K562 (cell line): ENCODE data around the gene LGR6. TPM values are rescaled to one million over a fixed set of nuclear protein-coding genes. Genes with fewer than 3 reads are reported as not detected.
A peak's percentile ranks its signal among the peaks of the same experiment; 100 is the strongest.

Experiments
- ATAC-seq: fragments of 200-7000 bp; cut with Tn5 transposase; 3 replicates; pipeline ENCODE4 v1.9.1; 2020; ENCODE audit warnings: moderate library complexity
- BruUV-seq: library from RNA; stranded (reverse); fragments of 400-500 nt; replicated peaks from 2 replicates; lab custom pipeline; 2021; lab: Mats Ljungman, UMichigan
- CTCF ChIA-PET: fragments of 300-600 bp; formaldehyde crosslinking; extraction: SDS; loops from one replicate; lab custom pipeline; 2021; ENCODE audit warnings: low intra/inter-chr PET ratio; lab: Yijun Ruan, JAX
- POLR2A ChIA-PET: fragments of 300-600, 350-650 bp; sonication (Branson Sonifier 250); formaldehyde crosslinking; extraction: SDS; loops from one replicate; lab custom pipeline; 2021; ENCODE audit warnings: antibody characterized with exemption, inconsistent platforms; lab: Yijun Ruan, JAX
- DNase-seq, 4 experiments: peaks; one replicate each; pipeline versions ENCODE4 v3.0.0 to v3.0.0-alpha.2; 2011 to 2018; ENCODE audit warnings: low spot score in 3 of 4, mixed read lengths in 3 of 4; ENCODE audit errors: extremely low read depth in 1 of 4
- FAIRE-seq: peaks from 2 replicates; lab custom pipeline; 2011; peaks lifted over from hg19 to GRCh38; lab: Jason Lieb, UNC
- H2AFZ ChIP-seq: 2 replicates; pipeline ENCODE4 v1.6.0; 2011; ENCODE audit warnings: low read depth, low read length, control low read depth, inconsistent platforms
- H3K27ac ChIP-seq: fragments of 200-600 bp; 3 replicates; pipeline ENCODE4 v1.8.0; 2011; ENCODE audit warnings: low read depth, mild to moderate bottlenecking, control low read depth, inconsistent platforms, low read length, moderate library complexity, mixed read lengths; ENCODE audit errors: extremely low read depth
- H3K27me3 ChIP-seq, 2 experiments: fragments of 300-600 bp in 1 of 2; 2 replicates in 1 of 2; 3 replicates in 1 of 2; pipeline versions ENCODE4 v1.6.0 to v1.8.0; 2011; ENCODE audit warnings: inconsistent platforms in 2 of 2, low read length in 2 of 2, mild to moderate bottlenecking in 1 of 2, mixed read lengths in 1 of 2, moderate library complexity in 1 of 2; ENCODE audit not compliant: control insufficient read depth in 2 of 2, insufficient read depth in 2 of 2
- H3K36me3 ChIP-seq: fragments of 300-600 bp; 3 replicates; pipeline ENCODE4 v1.8.0; 2011; ENCODE audit warnings: mild to moderate bottlenecking, low read length, inconsistent platforms; ENCODE audit not compliant: control insufficient read depth, insufficient read depth
- H3K4me1 ChIP-seq, 2 experiments: fragments of 200-600 bp in 1 of 2; replicated peaks in 1 of 2; 2 replicates in 1 of 2; 3 replicates in 1 of 2; pipeline versions ENCODE4 v1.5.1 to v1.8.0; 2011; ENCODE audit warnings: inconsistent platforms in 2 of 2, low read length in 2 of 2, mild to moderate bottlenecking in 1 of 2, mixed read lengths in 1 of 2, moderate library complexity in 1 of 2; ENCODE audit not compliant: control insufficient read depth in 2 of 2, insufficient read depth in 2 of 2
- H3K4me2 ChIP-seq: 2 replicates; pipeline ENCODE4 v1.6.1; 2011; ENCODE audit warnings: low read length, control low read depth, inconsistent platforms, mixed read lengths; ENCODE audit not compliant: insufficient read depth
- H3K4me3 ChIP-seq: fragments of 200-600 bp; sonication (generic), shearing (Covaris generic); 2 replicates; pipeline ENCODE4 v1.5.1; 2016; ENCODE audit warnings: control low read depth, inconsistent platforms
- H3K79me2 ChIP-seq: fragments of 200-600 bp; 3 replicates; pipeline ENCODE4 v1.8.0; 2011; ENCODE audit warnings: low read length, inconsistent platforms; ENCODE audit not compliant: control insufficient read depth, insufficient read depth
- H3K9ac ChIP-seq, 2 experiments: 2 replicates each; pipeline versions ENCODE4 v1.6.0 to v1.6.1; 2011; ENCODE audit warnings: low read depth in 2 of 2, low read length in 2 of 2, control low read depth in 1 of 2, inconsistent platforms in 1 of 2, mild to moderate bottlenecking in 1 of 2, mixed read lengths in 1 of 2; ENCODE audit not compliant: insufficient read depth in 1 of 2
- H3K9me1 ChIP-seq: one replicate; pipeline ENCODE4 v1.6.0; 2011; ENCODE audit warnings: inconsistent platforms, mild to moderate bottlenecking, low read length, moderate library complexity; ENCODE audit not compliant: control insufficient read depth, insufficient read depth
- H3K9me3 ChIP-seq: replicated peaks from 2 replicates; pipeline ENCODE4 v1.5.1; 2011; ENCODE audit warnings: low read depth, low read length, inconsistent platforms; ENCODE audit not compliant: control insufficient read depth, insufficient read depth
- H4K20me1 ChIP-seq: replicated peaks from 2 replicates; pipeline ENCODE4 v1.6.1; 2011; ENCODE audit warnings: low read length, inconsistent platforms, mixed read lengths; ENCODE audit not compliant: control insufficient read depth, insufficient read depth
- CAMTA2 ChIP-seq: fragments of 250-450 bp; sonication (Bioruptor Pico); conservative IDR thresholded peaks from 2 replicates; pipeline ENCODE4 v1.5.1; 2022
- DIDO1 ChIP-seq: fragments of 450-650 bp; IDR thresholded peaks from 2 replicates; pipeline ENCODE4 v1.6.1; 2016; ENCODE audit warnings: low read depth, missing biosample characterization, missing genetic modification characterization
- E2F1 ChIP-seq: sonication (generic); formaldehyde crosslinking; IDR thresholded peaks from 2 replicates; pipeline ENCODE4 v1.8.1; 2023; ENCODE audit warnings: mild to moderate bottlenecking, missing genetic modification reagents, moderate library complexity
- ETV5 ChIP-seq: sonication (generic); formaldehyde crosslinking; IDR thresholded peaks from 2 replicates; pipeline ENCODE4 v1.4.0; 2020; ENCODE audit warnings: low read depth, mild to moderate bottlenecking, missing genetic modification reagents
- LCOR ChIP-seq: sonication (generic); formaldehyde crosslinking; IDR thresholded peaks from 2 replicates; pipeline ENCODE4 v1.8.0; 2022; ENCODE audit warnings: mild to moderate bottlenecking, missing genetic modification reagents
- NCOA1 ChIP-seq: fragments of 450-650 bp; IDR thresholded peaks from 2 replicates; pipeline ENCODE4 v1.6.1; 2016; ENCODE audit warnings: low read depth
- PHF21A ChIP-seq: fragments of 450-650 bp; IDR thresholded peaks from 2 replicates; pipeline ENCODE4 v1.6.1; 2017; ENCODE audit warnings: low read depth, borderline replicate concordance
- PHTF2 ChIP-seq: fragments of 250-450 bp; sonication (Bioruptor Pico); IDR thresholded peaks from 2 replicates; pipeline ENCODE4 v1.5.0; 2021; ENCODE audit warnings: mild to moderate bottlenecking
- RNF219 ChIP-seq: fragments of 250-450 bp; sonication (Bioruptor Pico); IDR thresholded peaks from 2 replicates; pipeline ENCODE4 v1.5.0; 2022; ENCODE audit warnings: mild to moderate bottlenecking
- TFAP4 ChIP-seq: sonication (generic); formaldehyde crosslinking; IDR thresholded peaks from 2 replicates; pipeline ENCODE4 v1.8.0; 2022; ENCODE audit warnings: missing genetic modification reagents, mild to moderate bottlenecking, moderate library complexity, borderline replicate concordance
- ZNF639 ChIP-seq, 2 experiments: fragments of 200-800 bp in 1 of 2; sonication (Bioruptor generic) in 1 of 2; sonication (generic) in 1 of 2; formaldehyde crosslinking in 1 of 2; IDR thresholded peaks in 1 of 2; conservative IDR thresholded peaks in 1 of 2; 2 replicates each; pipeline versions ENCODE4 v1.5.0 to v1.6.1; 2016 to 2020; ENCODE audit warnings: missing compliant biosample characterization in 1 of 2, missing genetic modification characterization in 1 of 2, missing genetic modification reagents in 1 of 2
- ZNF785 ChIP-seq: fragments of 250-450 bp; sonication (Bioruptor Pico); IDR thresholded peaks from 2 replicates; pipeline ENCODE4 v1.4.0; 2020; ENCODE audit warnings: mild to moderate bottlenecking
- WGBS: fragments of 100-300 bp; shearing (Covaris generic); methylation state at CpG from one replicate; pipeline ENCODE4 v1.1.6; 2016; ENCODE audit warnings: low coverage, mixed read lengths; ENCODE audit not compliant: insufficient coverage; ENCODE audit errors: missing lambda C conversion rate; 5-methylcytosine and 5-hydroxymethylcytosine counted together
- in situ Hi-C: fragments of 300-500 bp; cut with MboI; formaldehyde crosslinking; loops from 4 replicates; pipeline ENCODE4 v1.15.0; 2018; ENCODE audit warnings: inconsistent platforms, mixed read lengths
- intact Hi-C: fragments of 100-400 bp; cut with micrococcal nuclease; formaldehyde crosslinking; loops from 2 replicates; pipeline ENCODE4 v1.14.2; 2022
- polyA plus RNA-seq, 8 experiments: library from polyadenylated mRNA; depleted of rRNA in 4 of 8; stranded (reverse) in 5 of 8; unstranded in 3 of 8; fragments of >200 nt; fragmentation: Nextera tagmentation in 2 of 8; fragmentation: Illumina TruSeq in 1 of 8; extraction: Ambion mirVana in 2 of 8; extraction: Trizol in 1 of 8; gene quantifications; 2 replicates each; pipeline versions ENCODE4 v1.2.1 to v1.2.3, GENCODE V29; 2011 to 2014; ENCODE audit warnings: inconsistent platforms in 1 of 8, missing spikeins in 1 of 8
- total RNA-seq, 7 experiments: library from RNA; depleted of rRNA in 6 of 7; stranded (reverse); fragments of >200 nt in 6 of 7; fragmentation: Illumina TruSeq in 2 of 7; extraction: Trizol in 2 of 7; gene quantifications; 2 replicates each; pipeline versions ENCODE4 v1.2.1 to v1.2.3, GENCODE V29; 2011 to 2021; ENCODE audit warnings: low replicate concordance in 1 of 7

The LGR6 gene
- total and polyA plus RNA-seq, 9 of the 15 experiments (the other 6 are each of a cell fraction or from before 2014, with no cell fraction given) = 0.01 to 0.54 (median 0.17) TPM; not detected in 1

- TF ChIP-seq E2F1 (CRISPR knock-in tag) = no peak
- peak; percentile 71 for TF ChIP-seq TFAP4 (CRISPR knock-in tag)
- TF ChIP-seq, all 486 proteins: peak for 65
These were observed 33.1 kb upstream of the LGR6 start, which contains the start of gene PTPN7 (continued) for GRCh38 chr1:202160377-202160940.

- in situ Hi-C loops (no loop called here), intact Hi-C loops (no loop called here)
- H3K9me3 ChIP-seq = no peaks in the 10 kb centered on the region
- H3K36me3 ChIP-seq = peaks cover 25% of the 10 kb centered on the region; the same call in 2 of the 3 replicates
- H3K79me2 ChIP-seq = peaks cover 98% of the 10 kb centered on the region
- peak overlapping the region; percentile 57 for H3K4me3 ChIP-seq
- peak overlapping the region; percentile 90 for H3K4me2 ChIP-seq
- WGBS = 8% methylated on average over 21 of the region's 22 CpGs
- BruUV-seq = no TSS peak
- POLR2A ChIA-PET = interaction anchor here (0.6 to 3.2 kb wide), 8 partner anchors 7 to 218 kb away, joined by 3 to 21 read pairs (median 3); no protein-coding TSS in a partner anchor
- peak overlapping the region; percentile 89 to 91 for H3K9ac ChIP-seq
- DNase-seq = peak; percentile 42 to 65 (median 57)
- no peaks in the 10 kb centered on the region for H3K27me3 ChIP-seq
- H4K20me1 ChIP-seq = no peaks in the 10 kb centered on the region
- H3K9me1 ChIP-seq = no peaks in the 10 kb centered on the region
- CTCF ChIA-PET = no interaction called here
- ATAC-seq = peak; percentile 13
- H3K4me1 ChIP-seq = peaks cover 84 to 89% of the 10 kb centered on the region in 2 experiments
- peak overlapping the region; percentile 54 for H2AFZ ChIP-seq
- FAIRE-seq = peak; percentile 37
- peak overlapping the region; percentile 99 for H3K27ac ChIP-seq
- TF ChIP-seq LCOR (0 out of 2 replicates have a peak, but pooled peaks have one; percentile 16), NCOA1 (no peak), ETV5 (CRISPR knock-in tag) (peak; percentile 40; the same call in 1 of the 2 replicates), CAMTA2 (CRISPR knock-in tag) (0 out of 2 replicates have a peak, but pooled peaks have one; percentile 14), PHF21A (no peak), PHTF2 (no peak), ZNF785 (CRISPR knock-in tag) (no peak), ZNF639 (CRISPR knock-in tag; conservative IDR thresholded peaks at IDR 0.05 in 1 of 2, IDR thresholded peaks at IDR 0.05 in 1 of 2) (peak in 1 of 2 experiments; percentile 50; a peak in 1 of 4 replicates), RNF219 (CRISPR knock-in tag) (no peak), DIDO1 (tag) (no peak)
These were observed 32.2 kb upstream of the LGR6 start for GRCh38 chr1:202161151-202162046.
